HCT116 (cell line): ENCODE results near the gene SPTBN4. TPM values are rescaled to one million over a fixed set of nuclear protein-coding genes. Genes with fewer than 3 reads are reported as not detected.
A peak's percentile ranks its signal among the peaks of the same experiment; 100 is the strongest.

Source experiments
- ATAC-seq: fragments of 200-7000 bp; cut with Tn5 transposase; 2 replicates; pipeline ENCODE4 v1.9.1; 2020; ENCODE audit warnings: mild to moderate bottlenecking, moderate library complexity
- BruUV-seq: library from RNA; stranded (reverse); fragments of 400-500 nt; replicated peaks from 2 replicates; lab custom pipeline; 2021; lab: Mats Ljungman, UMichigan
- CTCF ChIA-PET: fragments of 300-600 bp; sonication (Branson Sonifier 250); formaldehyde crosslinking; loops from one replicate; lab custom pipeline; 2021; ENCODE audit warnings: antibody characterized with exemption; lab: Charles Lee
- POLR2A ChIA-PET: fragments of 300-600, 350-600 bp; sonication (Branson Sonifier 250); formaldehyde crosslinking; loops from one replicate; lab custom pipeline; 2021; ENCODE audit warnings: antibody characterized with exemption; lab: Charles Lee
- RAD21 ChIA-PET, 2 experiments: fragments of 300-600 bp; sonication (Branson Sonifier 250); formaldehyde crosslinking; loops; one replicate each; lab custom pipeline; 2023; ENCODE audit warnings: low total read pairs in 2 of 2; ENCODE audit not compliant: uncharacterized antibody in 2 of 2, unreplicated experiment in 2 of 2, low non-redundant PET in 1 of 2; lab: Charles Lee
- DNase-seq: peaks from one replicate; pipeline ENCODE4 v3.0.0-alpha.2; 2010; ENCODE audit warnings: low read depth, low spot score
- H2AFZ ChIP-seq: fragments of 200-600 bp; shearing (Covaris generic), sonication (generic); 2 replicates; pipeline ENCODE4 v1.6.1; 2017; ENCODE audit warnings: low read depth, mixed run types, mixed read lengths, antibody characterized with exemption, low read length; ENCODE audit not compliant: poor library complexity, severe bottlenecking
- H3K27ac ChIP-seq: 2 replicates; pipeline ENCODE4 v1.5.1; 2012; ENCODE audit warnings: low read depth, low read length
- H3K27me3 ChIP-seq: fragments of 200-600 bp; sonication (generic); 2 replicates; pipeline ENCODE4 v1.6.1; 2016; ENCODE audit warnings: mixed run types, low read length, mixed read lengths; ENCODE audit not compliant: insufficient read depth
- H3K36me3 ChIP-seq, 2 experiments: fragments of 200-500 bp in 1 of 2; fragments of 200-600 bp in 1 of 2; sonication (Bioruptor generic) in 1 of 2; sonication (generic) in 1 of 2; 2 replicates each; pipeline versions ENCODE4 v1.5.1 to v1.6.1; 2014 to 2016; ENCODE audit warnings: low read length in 2 of 2, inconsistent platforms in 1 of 2, mixed read lengths in 1 of 2, mixed run types in 1 of 2; ENCODE audit not compliant: insufficient read depth in 2 of 2, control insufficient read depth in 1 of 2
- H3K4me1 ChIP-seq, 2 experiments: fragments of 200-600 bp in 1 of 2; sonication (generic) in 1 of 2; 2 replicates each; pipeline versions ENCODE4 v1.5.1 to v1.6.1; 2012 to 2017; ENCODE audit warnings: low read length in 2 of 2, inconsistent platforms in 1 of 2, mild to moderate bottlenecking in 1 of 2, mixed read lengths in 1 of 2, mixed run types in 1 of 2, moderate library complexity in 1 of 2; ENCODE audit not compliant: insufficient read depth in 2 of 2, control insufficient read depth in 1 of 2
- H3K4me2 ChIP-seq: fragments of 200-600 bp; sonication (generic); 2 replicates; pipeline ENCODE4 v1.6.1; 2017; ENCODE audit warnings: mixed run types, low read length, mixed read lengths
- H3K4me3 ChIP-seq, 2 experiments: fragments of 200-600 bp in 1 of 2; sonication (generic) in 1 of 2; replicated peaks in 1 of 2; 2 replicates each; pipeline ENCODE4 v1.5.1; 2011 to 2016; ENCODE audit warnings: low read length in 2 of 2, control low read depth in 1 of 2, low read depth in 1 of 2, mild to moderate bottlenecking in 1 of 2, mixed read lengths in 1 of 2, mixed run types in 1 of 2
- H3K79me2 ChIP-seq: fragments of 200-600 bp; sonication (generic); 2 replicates; pipeline ENCODE4 v1.6.1; 2017; ENCODE audit warnings: mild to moderate bottlenecking, mixed run types, low read length, moderate library complexity, mixed read lengths; ENCODE audit not compliant: insufficient read depth
- H3K9ac ChIP-seq: fragments of 200-600 bp; sonication (generic); 2 replicates; pipeline ENCODE4 v1.6.1; 2016; ENCODE audit warnings: low read length, mixed read lengths
- H3K9me2 ChIP-seq: fragments of 200-600 bp; sonication (generic), shearing (Covaris generic); 2 replicates; pipeline ENCODE4 v1.6.1; 2017; ENCODE audit warnings: mixed run types, mild to moderate bottlenecking, moderate library complexity; ENCODE audit not compliant: insufficient read depth
- H3K9me3 ChIP-seq, 2 experiments: fragments of 200-500 bp in 1 of 2; fragments of 200-600 bp in 1 of 2; sonication (Bioruptor generic) in 1 of 2; sonication (generic) in 1 of 2; 2 replicates each; pipeline ENCODE4 v1.6.1; 2014 to 2017; ENCODE audit warnings: low read length in 2 of 2, mixed read lengths in 2 of 2, inconsistent platforms in 1 of 2, low read depth in 1 of 2, mild to moderate bottlenecking in 1 of 2, mixed run types in 1 of 2, moderate library complexity in 1 of 2; ENCODE audit not compliant: control insufficient read depth in 1 of 2, insufficient read depth in 1 of 2
- H4K20me1 ChIP-seq: fragments of 200-600 bp; sonication (generic), shearing (Covaris generic); 2 replicates; pipeline ENCODE4 v1.6.1; 2017; ENCODE audit warnings: mixed run types, mild to moderate bottlenecking, moderate library complexity; ENCODE audit not compliant: insufficient read depth
- CTCF ChIP-seq, 3 experiments: fragments of 200-600 bp in 1 of 3; sonication (generic) in 1 of 3; IDR thresholded peaks in 2 of 3; conservative IDR thresholded peaks in 1 of 3; 2 replicates each; pipeline ENCODE4 v1.5.1; 2012 to 2017; ENCODE audit warnings: low read depth in 2 of 3, low read length in 2 of 3, antibody characterized with exemption in 1 of 3, borderline replicate concordance in 1 of 3, control low read depth in 1 of 3, mild to moderate bottlenecking in 1 of 3, mixed read lengths in 1 of 3, mixed run types in 1 of 3, moderate library complexity in 1 of 3; ENCODE audit not compliant: insufficient read depth in 1 of 3
- EGR1 ChIP-seq: IDR thresholded peaks from 2 replicates; pipeline ENCODE4 v1.6.1; 2012; ENCODE audit warnings: low read depth
- ELF1 ChIP-seq: IDR thresholded peaks from 2 replicates; pipeline ENCODE4 v1.6.1; 2012; ENCODE audit warnings: low read depth, borderline replicate concordance
- EZH2 ChIP-seq: fragments of 200-600 bp; sonication (generic); IDR thresholded peaks from 2 replicates; pipeline ENCODE4 v1.6.1; 2017; ENCODE audit warnings: antibody characterized with exemption, mixed run types
- FOSL1 ChIP-seq: IDR thresholded peaks from 2 replicates; pipeline ENCODE4 v1.6.1; 2012; ENCODE audit warnings: low read depth
- POLR2A ChIP-seq: IDR thresholded peaks from 2 replicates; pipeline ENCODE4 v1.7.0; 2011; ENCODE audit warnings: borderline replicate concordance; ENCODE audit not compliant: insufficient read depth, insufficient read length; ENCODE audit errors: extremely low read depth
- SIN3A ChIP-seq: IDR thresholded peaks from 2 replicates; pipeline ENCODE4 v1.6.1; 2012; ENCODE audit warnings: low read depth
- SRF ChIP-seq: IDR thresholded peaks from 2 replicates; pipeline ENCODE4 v1.6.1; 2012; ENCODE audit warnings: low read depth
- YY1 ChIP-seq: IDR thresholded peaks from 2 replicates; pipeline ENCODE4 v1.6.1; 2011; ENCODE audit warnings: low read length, low read depth, moderate library complexity, mild to moderate bottlenecking; ENCODE audit not compliant: insufficient replicate concordance; ENCODE audit errors: extremely low read depth
- ZFX ChIP-seq: fragments of 450-650 bp; IDR thresholded peaks from 2 replicates; pipeline ENCODE4 v1.6.1; 2017
- ZNF274 ChIP-seq: fragments of 200-500 bp; sonication (Bioruptor generic); IDR thresholded peaks from 2 replicates; pipeline ENCODE4 v1.6.1; 2014; ENCODE audit warnings: mild to moderate bottlenecking, low read depth, low read length, inconsistent platforms
- intact Hi-C: fragments of 100-400 bp; cut with micrococcal nuclease; formaldehyde crosslinking; loops from 2 replicates; pipeline ENCODE4 v1.10.0; 2022
- total RNA-seq: library from RNA; stranded (reverse); gene quantifications from one replicate; pipeline ENCODE4 v1.2.1, GENCODE V29; 2021; ENCODE audit not compliant: unreplicated experiment
- TF ChIP-seq, protein P1 (sequence below): IDR thresholded peaks from 2 replicates; pipeline ENCODE4 v1.6.1; 2012
- TF ChIP-seq, protein P2 (sequence below): IDR thresholded peaks from 2 replicates; pipeline ENCODE4 v1.6.1; 2012

SPTBN4 gene
- total RNA-seq, 1 experiment from 2014 or later, result 4.6 TPM

DNA sequence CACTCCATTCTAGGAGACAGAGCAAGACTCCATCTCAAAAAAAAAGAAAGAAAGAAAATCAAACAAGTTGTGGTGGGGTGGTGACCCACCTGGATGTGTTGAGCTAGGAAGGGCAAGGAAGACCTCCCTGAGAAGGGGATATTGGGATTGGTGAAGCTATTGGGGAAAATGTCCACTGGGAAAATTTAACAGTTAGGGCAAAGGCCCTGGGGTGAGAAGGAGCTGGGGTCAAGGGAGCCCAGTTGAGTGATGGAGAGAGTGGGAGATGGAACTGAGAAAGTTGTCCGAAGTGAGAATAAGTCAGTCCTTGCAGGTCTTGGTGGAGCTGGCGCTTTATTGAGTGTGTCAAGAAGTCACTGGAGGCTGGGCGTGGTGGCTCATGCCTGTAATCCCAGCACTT, 28.5 kb upstream of the SPTBN4 start (continued):
- no peak for TF ChIP-seq CTCF (IDR thresholded peaks at IDR 0.05 in 2 of 3, conservative IDR thresholded peaks at IDR 0.05 in 1 of 3; ENCODE audit: borderline replicate concordance in 1 of 3, insufficient read depth in 1 of 3, low read depth in 2 of 3, low read length in 2 of 3)

DNA sequence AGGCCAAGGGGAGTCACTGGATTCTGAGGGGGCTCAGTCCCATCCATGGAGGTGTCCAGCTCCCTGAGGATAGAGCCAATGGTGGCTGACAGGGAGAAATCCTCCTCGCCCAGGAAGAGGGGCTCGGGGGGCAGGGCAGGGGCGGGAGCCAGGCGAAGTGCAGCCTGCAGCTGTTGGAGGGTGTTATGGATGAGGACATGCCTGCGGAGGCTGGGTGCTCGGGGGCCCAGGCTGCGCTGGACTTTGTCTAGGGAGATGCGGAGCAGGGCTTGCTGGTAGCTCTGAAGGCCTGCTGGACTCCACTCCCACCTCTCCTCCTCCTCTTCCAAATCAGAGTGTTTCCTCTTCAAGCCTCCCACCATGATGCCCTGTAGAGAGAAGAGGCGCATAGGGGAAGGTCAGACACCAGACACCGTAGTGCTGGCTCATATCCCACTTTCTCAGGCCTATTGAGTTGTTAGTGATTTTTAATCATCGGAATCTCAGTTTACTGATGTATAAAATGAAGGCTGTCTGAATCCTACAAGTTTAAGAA, 25.0 kb upstream of the SPTBN4 start:
- RAD21 ChIA-PET, result no interaction called here
- H2AFZ ChIP-seq, result no peak overlapping the region
- ATAC-seq (no peak), DNase-seq (no peak)
- peaks cover 30% of the 10 kb centered on the region for H3K79me2 ChIP-seq
- peaks cover 13 to 18% of the 10 kb centered on the region in 2 experiments; a peak in 3 of 4 replicates for H3K36me3 ChIP-seq
- CTCF ChIA-PET, result no interaction called here
- no peaks in the 10 kb centered on the region for H4K20me1 ChIP-seq
- no TSS peak for BruUV-seq
- H3K27me3 ChIP-seq, result no peaks in the 10 kb centered on the region
- peaks cover 22 to 31% of the 10 kb centered on the region in 2 experiments for H3K4me1 ChIP-seq
- peak overlapping the region; percentile 85; the same call in 1 of the 2 replicates for H3K9ac ChIP-seq
- H3K27ac ChIP-seq, result peak overlapping the region; percentile 97; the same call in 1 of the 2 replicates
- no peaks in the 10 kb centered on the region for H3K9me2 ChIP-seq
- TF ChIP-seq ZFX (no peak), ELF1 (no peak), EGR1 (no peak), SIN3A (no peak), EZH2 (no peak), YY1 (no peak), ZNF274 (no peak), SRF (no peak), FOSL1 (no peak), POLR2A (no peak), CTCF (IDR thresholded peaks at IDR 0.05 in 2 of 3, conservative IDR thresholded peaks at IDR 0.05 in 1 of 3; ENCODE audit: borderline replicate concordance in 1 of 3, insufficient read depth in 1 of 3, low read depth in 2 of 3, low read length in 2 of 3) (no peak)
- TF ChIP-seq, protein P1, sequence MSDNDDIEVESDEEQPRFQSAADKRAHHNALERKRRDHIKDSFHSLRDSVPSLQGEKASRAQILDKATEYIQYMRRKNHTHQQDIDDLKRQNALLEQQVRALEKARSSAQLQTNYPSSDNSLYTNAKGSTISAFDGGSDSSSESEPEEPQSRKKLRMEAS, result no peak
- TF ChIP-seq, protein P2, sequence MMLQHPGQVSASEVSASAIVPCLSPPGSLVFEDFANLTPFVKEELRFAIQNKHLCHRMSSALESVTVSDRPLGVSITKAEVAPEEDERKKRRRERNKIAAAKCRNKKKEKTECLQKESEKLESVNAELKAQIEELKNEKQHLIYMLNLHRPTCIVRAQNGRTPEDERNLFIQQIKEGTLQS, result no peak
- 0 out of 2 replicates have a peak overlapping the region, but pooled peaks have one; percentile 89 for H3K4me2 ChIP-seq
- 0 out of 4 replicates have a peak overlapping the region, but pooled peaks of 1 of the 2 experiments have one; percentile 71 for H3K4me3 ChIP-seq
- H3K9me3 ChIP-seq, result no peaks in the 10 kb centered on the region
- POLR2A ChIA-PET, result interaction anchor here (2.0 to 3.1 kb wide), 2 partner anchors 15 to 23 kb away, joined by 24 to 28 read pairs; partner anchors contain the start of genes BLVRB and SERTAD1
- intact Hi-C loops, result no loop called here
